ENCODE results near the gene DGKH. TPM values are rescaled to one million over a fixed set of nuclear protein-coding genes. Genes with fewer than 3 reads are reported as not detected.
A peak's percentile ranks its signal among the peaks of the same experiment; 100 is the strongest.

DGKH gene
- total and polyA plus RNA-seq, 9 of the 15 experiments (the other 6 are each of a cell fraction or from before 2014, with no cell fraction given), result 0.38 to 4.4 (median 3.1) TPM

DNA sequence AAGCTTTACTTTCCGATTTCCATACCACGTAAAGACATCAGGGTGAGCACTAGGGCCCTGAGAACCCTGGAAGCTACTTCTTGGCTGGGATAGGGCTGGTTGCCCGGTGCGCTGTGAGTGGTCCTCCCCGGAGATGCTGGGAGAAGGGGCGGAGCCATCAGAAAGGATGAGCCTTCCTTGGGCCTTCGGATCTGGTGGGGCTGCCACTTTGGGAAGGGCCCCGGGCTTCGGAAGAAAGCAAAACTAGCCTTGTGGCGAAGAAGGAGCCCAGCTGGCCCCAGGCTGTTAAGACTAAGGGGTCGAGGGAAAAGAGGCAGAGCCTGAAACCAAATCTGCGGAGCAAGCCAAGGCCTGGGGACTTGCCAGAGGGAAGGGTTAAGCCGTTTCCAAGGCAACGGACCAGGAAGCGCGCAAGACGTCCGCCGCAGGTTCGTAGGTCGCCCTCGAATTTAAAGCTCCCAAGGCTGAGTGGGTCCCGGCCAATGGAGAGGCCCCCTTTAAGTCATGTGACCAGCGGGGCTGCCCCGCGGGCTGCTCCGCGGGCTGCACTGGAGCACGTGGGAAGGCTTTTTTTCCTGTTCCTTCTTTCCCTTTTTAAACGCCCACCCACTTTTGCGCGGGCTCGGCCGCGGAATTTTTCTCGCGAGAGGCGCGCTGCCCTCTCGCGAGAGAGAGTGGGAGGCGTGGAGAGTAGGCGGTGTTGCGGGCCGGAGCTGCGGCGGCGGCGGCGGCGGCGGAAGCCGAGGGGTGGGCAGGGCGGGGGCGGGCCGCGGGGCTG lies 223.1 kb downstream of the DGKH start (continued):
- TF ChIP-seq NR3C1 (CRISPR knock-in tag; IDR thresholded peaks at IDR 0.05) (no peak), MED1 (CRISPR knock-in tag; IDR thresholded peaks at IDR 0.05; ENCODE audit: borderline replicate concordance) (no peak), NRF1 (conservative IDR thresholded peaks at IDR 0.05 in 1 of 2, IDR thresholded peaks at IDR 0.05 in 1 of 2) (peak; percentile 68 to 69), KLF13 (tag; IDR thresholded peaks at IDR 0.05; ENCODE audit: borderline replicate concordance, low read depth) (peak; percentile 45; the same call in 1 of the 2 replicates), FOXJ2 (tag; IDR thresholded peaks at IDR 0.05) (no peak), CXXC5 (CRISPR knock-in tag; IDR thresholded peaks at IDR 0.05) (peak; percentile 86), ETV1 (tag; conservative IDR thresholded peaks at IDR 0.05; ENCODE audit: low read depth) (no peak), HDAC1 (IDR thresholded peaks at IDR 0.05) (peak in 1 of 2 experiments; percentile 35; a peak in 1 of 4 replicates), ZNF263 (CRISPR knock-in tag; IDR thresholded peaks at IDR 0.05; ENCODE audit: borderline replicate concordance) (no peak), HNRNPLL (IDR thresholded peaks at IDR 0.05; ENCODE audit: low read depth, low read length, poor library complexity, severe bottlenecking) (no peak), RFX1 (IDR thresholded peaks at IDR 0.05) (peak; percentile 92), POU5F1 (IDR thresholded peaks at IDR 0.05; ENCODE audit: borderline replicate concordance, low read depth, low read length, partially characterized antibody) (no peak), GABPA (tag; conservative IDR thresholded peaks at IDR 0.05; ENCODE audit: low read depth) (peak; percentile 76), ZNF764 (CRISPR knock-in tag; IDR thresholded peaks at IDR 0.05; ENCODE audit: low read depth) (no peak), ATF1 (CRISPR knock-in tag; IDR thresholded peaks at IDR 0.05) (no peak), ATF1 (tag; IDR thresholded peaks at IDR 0.05) (no peak; the same call in 1 of the 2 replicates), SIN3A (IDR thresholded peaks at IDR 0.05; ENCODE audit: borderline replicate concordance in 2 of 2, control insufficient read depth in 1 of 2, low read depth in 2 of 2, low read length in 2 of 2) (peak in 1 of 2 experiments; percentile 70; a peak in 1 of 4 replicates)
- TF ChIP-seq, protein P1, sequence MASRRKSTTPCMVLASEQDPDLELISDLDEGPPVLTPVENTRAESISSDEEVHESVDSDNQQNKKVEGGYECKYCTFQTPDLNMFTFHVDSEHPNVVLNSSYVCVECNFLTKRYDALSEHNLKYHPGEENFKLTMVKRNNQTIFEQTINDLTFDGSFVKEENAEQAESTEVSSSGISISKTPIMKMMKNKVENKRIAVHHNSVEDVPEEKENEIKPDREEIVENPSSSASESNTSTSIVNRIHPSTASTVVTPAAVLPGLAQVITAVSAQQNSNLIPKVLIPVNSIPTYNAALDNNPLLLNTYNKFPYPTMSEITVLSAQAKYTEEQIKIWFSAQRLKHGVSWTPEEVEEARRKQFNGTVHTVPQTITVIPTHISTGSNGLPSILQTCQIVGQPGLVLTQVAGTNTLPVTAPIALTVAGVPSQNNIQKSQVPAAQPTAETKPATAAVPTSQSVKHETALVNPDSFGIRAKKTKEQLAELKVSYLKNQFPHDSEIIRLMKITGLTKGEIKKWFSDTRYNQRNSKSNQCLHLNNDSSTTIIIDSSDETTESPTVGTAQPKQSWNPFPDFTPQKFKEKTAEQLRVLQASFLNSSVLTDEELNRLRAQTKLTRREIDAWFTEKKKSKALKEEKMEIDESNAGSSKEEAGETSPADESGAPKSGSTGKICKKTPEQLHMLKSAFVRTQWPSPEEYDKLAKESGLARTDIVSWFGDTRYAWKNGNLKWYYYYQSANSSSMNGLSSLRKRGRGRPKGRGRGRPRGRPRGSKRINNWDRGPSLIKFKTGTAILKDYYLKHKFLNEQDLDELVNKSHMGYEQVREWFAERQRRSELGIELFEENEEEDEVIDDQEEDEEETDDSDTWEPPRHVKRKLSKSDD (conservative IDR thresholded peaks at IDR 0.05; ENCODE audit: low read length), result peak; percentile 95
- TF ChIP-seq, protein P2, sequence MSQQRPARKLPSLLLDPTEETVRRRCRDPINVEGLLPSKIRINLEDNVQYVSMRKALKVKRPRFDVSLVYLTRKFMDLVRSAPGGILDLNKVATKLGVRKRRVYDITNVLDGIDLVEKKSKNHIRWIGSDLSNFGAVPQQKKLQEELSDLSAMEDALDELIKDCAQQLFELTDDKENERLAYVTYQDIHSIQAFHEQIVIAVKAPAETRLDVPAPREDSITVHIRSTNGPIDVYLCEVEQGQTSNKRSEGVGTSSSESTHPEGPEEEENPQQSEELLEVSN (IDR thresholded peaks at IDR 0.05; ENCODE audit: borderline replicate concordance in 1 of 2, extremely low read depth in 1 of 2, insufficient read depth in 1 of 2, insufficient read length in 1 of 2, low read depth in 1 of 2, low read length in 1 of 2, poor library complexity in 1 of 2, severe bottlenecking in 1 of 2), result peak; percentile 95 to 99
- TF ChIP-seq, protein P3, sequence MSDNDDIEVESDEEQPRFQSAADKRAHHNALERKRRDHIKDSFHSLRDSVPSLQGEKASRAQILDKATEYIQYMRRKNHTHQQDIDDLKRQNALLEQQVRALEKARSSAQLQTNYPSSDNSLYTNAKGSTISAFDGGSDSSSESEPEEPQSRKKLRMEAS (CRISPR knock-in tag; IDR thresholded peaks at IDR 0.05), result peak; percentile 89

Measured in K562 (cell line).